Activated CD8-positive, alpha-beta T cell treated with anti-CD3 and anti-CD28 coated beads for 36 hours (primary cell): ENCODE measurements around the gene MRPL57. TPM values are rescaled to one million over a fixed set of nuclear protein-coding genes. Genes with fewer than 3 reads are reported as not detected.
"Not testable (repeated sequence)": the region's sequence is repeated elsewhere in the genome, so short reads cannot be mapped to it uniquely, and the experiment has no call there.

Source experiments
- ATAC-seq: fragments of 200-7000 bp; cut with Tn5 transposase; one replicate; pipeline ENCODE4 v1.10.0; 2021; ENCODE audit warnings: mild to moderate bottlenecking, moderate library complexity
- CTCF ChIA-PET: fragments of 350-600 bp; sonication (Branson Sonifier 250); formaldehyde crosslinking; loops from one replicate; lab custom pipeline; 2021; ENCODE audit warnings: antibody characterized with exemption; lab: Charles Lee
- POLR2A ChIA-PET: fragments of 350-600 bp; sonication (Branson Sonifier 250); formaldehyde crosslinking; loops from one replicate; lab custom pipeline; 2021; ENCODE audit warnings: antibody characterized with exemption; lab: Charles Lee
- DNase-seq: peaks from one replicate; pipeline ENCODE4 v3.0.0-alpha.2; 2020
- H3K27ac Mint-ChIP-seq: one replicate; pipeline ENCODE4 v1.8.0; 2021; ENCODE audit warnings: mild to moderate bottlenecking, mixed read lengths
- H3K27me3 Mint-ChIP-seq: one replicate; pipeline ENCODE4 v1.8.0; 2021; ENCODE audit warnings: mixed read lengths
- H3K36me3 Mint-ChIP-seq: one replicate; pipeline ENCODE4 v1.8.0; 2021; ENCODE audit warnings: low read depth, mixed read lengths
- H3K4me1 Mint-ChIP-seq: one replicate; pipeline ENCODE4 v1.8.0; 2021; ENCODE audit warnings: low read depth, mixed read lengths
- H3K4me3 Mint-ChIP-seq: one replicate; pipeline ENCODE4 v1.8.0; 2021; ENCODE audit warnings: mild to moderate bottlenecking, moderate library complexity, mixed read lengths
- H3K9me3 Mint-ChIP-seq: one replicate; pipeline ENCODE4 v1.8.0; 2021; ENCODE audit warnings: mixed read lengths
- CTCF ChIP-seq: fragments of 200-600 bp; IDR thresholded peaks from one replicate; pipeline ENCODE4 v1.8.0; 2022; ENCODE audit warnings: antibody characterized with exemption, mild to moderate bottlenecking
- intact Hi-C: fragments of 100-400 bp; cut with micrococcal nuclease; formaldehyde crosslinking; loops from one replicate; pipeline ENCODE4 v1.10.0; 2022
- total RNA-seq, 2 experiments: library from RNA; stranded (reverse); gene quantifications; one replicate each; pipeline ENCODE4 v1.2.3, GENCODE V29; 2021

The MRPL57 gene
- total RNA-seq, 2 experiments from 2014 or later, result 24.8 to 25.5 TPM

- no peak for DNase-seq
- CTCF ChIA-PET, result no interaction called here
- POLR2A ChIA-PET, result interaction anchor here (0.9 kb wide), 1 partner anchor 219 kb away, joined by 3 read pairs; no protein-coding TSS in a partner anchor
- peaks cover 18% of the 10 kb centered on the region for H3K36me3 Mint-ChIP-seq
- H3K4me3 Mint-ChIP-seq, result no peak overlapping the region
- no peak for TF ChIP-seq CTCF
- H3K9me3 Mint-ChIP-seq, result no peaks in the 10 kb centered on the region
- H3K27ac Mint-ChIP-seq, result no peak overlapping the region
- ATAC-seq, result no peak
- H3K4me1 Mint-ChIP-seq, result peaks cover 10% of the 10 kb centered on the region
- intact Hi-C loops, result no loop called here
- no peaks in the 10 kb centered on the region for H3K27me3 Mint-ChIP-seq
These were observed 5.2 kb downstream of the MRPL57 start for GRCh38 chr13:21181671-21182070.

- POLR2A ChIA-PET, H3K4me3 Mint-ChIP-seq, CTCF ChIA-PET, H3K27ac Mint-ChIP-seq, H3K36me3 Mint-ChIP-seq, H3K27me3 Mint-ChIP-seq, ATAC-seq, H3K4me1 Mint-ChIP-seq, DNase-seq, intact Hi-C loops, H3K9me3 Mint-ChIP-seq: not testable (repeated sequence)
These were observed 10.0 kb downstream of the MRPL57 start for GRCh38 chr13:21186410-21186809.

GRCh38 chr13:21194756-21195155 lies 18.3 kb downstream of the MRPL57 start:
- H3K27me3 Mint-ChIP-seq, POLR2A ChIA-PET, H3K9me3 Mint-ChIP-seq, H3K36me3 Mint-ChIP-seq, intact Hi-C loops, CTCF ChIA-PET, H3K4me1 Mint-ChIP-seq, ATAC-seq, H3K4me3 Mint-ChIP-seq, DNase-seq, H3K27ac Mint-ChIP-seq: not testable (repeated sequence)

GRCh38 chr13:21197606-21198225 lies 21.3 kb downstream of the MRPL57 start:
- H3K27me3 Mint-ChIP-seq, POLR2A ChIA-PET, H3K27ac Mint-ChIP-seq: not testable (repeated sequence)

DNA sequence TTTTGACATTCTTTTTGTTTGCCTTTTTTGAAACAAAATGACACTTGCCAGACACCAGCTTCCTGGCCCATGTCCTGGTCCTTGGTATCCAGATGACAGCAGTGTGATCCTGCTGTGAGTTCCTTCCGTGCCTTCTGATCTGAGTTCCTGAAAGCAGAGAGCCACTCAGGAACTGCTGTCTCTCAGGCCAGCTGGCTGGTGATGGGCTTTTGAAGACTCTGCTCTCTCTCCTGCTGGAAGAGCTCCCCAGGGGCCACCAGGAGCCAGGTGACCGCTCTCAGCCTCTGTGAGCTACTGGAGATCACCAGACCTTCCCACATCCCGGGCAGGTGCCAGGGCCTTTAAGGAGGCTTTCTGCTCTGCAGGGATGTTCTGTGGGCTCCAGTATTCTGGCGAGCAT lies 21.9 kb downstream of the MRPL57 start:
- H3K36me3 Mint-ChIP-seq, ATAC-seq, intact Hi-C loops, H3K4me3 Mint-ChIP-seq, H3K4me1 Mint-ChIP-seq, DNase-seq, H3K27me3 Mint-ChIP-seq, H3K9me3 Mint-ChIP-seq, POLR2A ChIA-PET, H3K27ac Mint-ChIP-seq, CTCF ChIA-PET: not testable (repeated sequence)

More at GRCh38 chr13:21197606-21198225, 21.3 kb downstream of the MRPL57 start:
- CTCF ChIA-PET, H3K4me3 Mint-ChIP-seq, H3K36me3 Mint-ChIP-seq, H3K4me1 Mint-ChIP-seq, H3K9me3 Mint-ChIP-seq, ATAC-seq, intact Hi-C loops, DNase-seq: not testable (repeated sequence)

DNA sequence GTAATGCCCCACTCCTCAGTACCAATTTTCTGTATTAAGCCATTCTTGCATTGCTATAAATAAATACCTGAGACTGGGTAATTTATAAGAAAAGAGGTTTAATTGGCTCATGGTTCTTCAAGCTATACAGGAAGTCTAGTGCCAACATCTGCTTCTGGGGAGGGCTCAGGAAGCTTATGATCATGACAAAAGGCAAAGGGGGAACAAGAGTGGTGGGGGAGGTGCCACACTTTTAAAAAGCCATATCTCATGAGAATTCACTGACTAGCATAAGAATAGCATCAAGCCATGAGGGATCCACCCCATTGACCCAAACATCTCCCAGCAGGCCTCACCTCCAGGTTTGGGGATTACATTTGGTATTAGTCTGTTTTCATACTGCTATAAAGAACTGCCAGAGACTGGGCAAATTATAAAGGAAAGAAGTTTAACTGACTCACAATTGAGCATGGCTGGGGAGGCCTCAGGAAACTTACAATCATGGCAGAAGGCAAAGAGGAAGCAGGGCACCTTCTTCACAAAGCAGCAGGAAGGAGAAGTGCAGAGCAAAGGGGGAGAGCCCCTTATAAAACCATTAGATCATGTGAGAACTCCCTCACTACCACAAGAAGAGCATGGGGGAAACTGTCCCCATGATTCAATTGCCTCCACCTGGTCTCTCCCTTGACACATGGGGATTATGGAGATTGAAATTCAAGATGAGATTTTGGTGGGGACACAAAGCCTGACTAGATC lies 25.2 kb downstream of the MRPL57 start:
- H3K4me3 Mint-ChIP-seq, CTCF ChIA-PET, POLR2A ChIA-PET, DNase-seq, H3K9me3 Mint-ChIP-seq, H3K36me3 Mint-ChIP-seq, H3K27me3 Mint-ChIP-seq, intact Hi-C loops, H3K27ac Mint-ChIP-seq, H3K4me1 Mint-ChIP-seq, ATAC-seq: not testable (repeated sequence)

GRCh38 chr13:21202767-21203531 lies 26.5 kb downstream of the MRPL57 start:
- TF ChIP-seq CTCF, result no peak
- Mint-ChIP-seq H3K4me1 (no peaks in the 10 kb centered on the region), H3K27ac (no peak overlapping the region), H3K36me3 (no peaks in the 10 kb centered on the region), H3K9me3 (peaks cover 10% of the 10 kb centered on the region), H3K27me3 (peaks cover 4% of the 10 kb centered on the region), H3K4me3 (no peak overlapping the region)
- CTCF ChIA-PET, result no interaction called here
- intact Hi-C loops, result no loop called here
- ATAC-seq (no peak), DNase-seq (no peak)
- POLR2A ChIA-PET, result no interaction called here
